ENCODE measurements around the gene AGBL1.

AGBL1 gene

DNA sequence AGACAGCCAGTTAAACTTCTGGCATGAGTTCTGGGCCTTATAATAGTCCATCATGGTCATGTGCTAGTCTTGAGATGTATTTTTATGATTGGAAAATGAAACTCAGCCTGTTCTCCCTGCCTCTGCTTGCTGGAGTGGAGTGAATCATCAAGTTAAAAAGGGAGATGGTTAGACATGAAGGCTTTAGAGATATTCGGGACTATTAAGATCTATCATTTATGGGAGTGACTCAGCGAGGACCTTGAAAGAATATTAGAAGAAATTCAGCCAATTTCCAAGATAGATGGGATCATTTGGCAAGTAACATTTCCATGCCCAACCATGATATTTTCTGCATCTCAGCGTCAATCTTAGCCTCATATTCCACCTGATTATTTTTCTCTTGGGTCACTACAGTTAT, 79.8 kb downstream of the AGBL1 start:
- Histone ChIP-seq H3K27me3 (ENCODE audit: insufficient read depth, low read length) (no peaks in the 10 kb centered on the region), H3K36me3 (ENCODE audit: insufficient read depth, low read length) (no peaks in the 10 kb centered on the region), H3K4me1 (ENCODE audit: insufficient read depth, low read length) (no peaks in the 10 kb centered on the region), H3K4me3 (ENCODE audit: low read length) (no peak overlapping the region), H3K9me3 (ENCODE audit: low read length) (no peaks in the 10 kb centered on the region), H2AFZ (ENCODE audit: low read depth, low read length) (no peak overlapping the region)

GRCh38 chr15:86161250-86161649, 81.6 kb downstream of the AGBL1 start:
- H3K27me3 ChIP-seq (ENCODE audit: insufficient read depth, low read length), result no peaks in the 10 kb centered on the region
- H3K4me1 ChIP-seq (ENCODE audit: insufficient read depth, low read length), result no peaks in the 10 kb centered on the region
- H3K36me3 ChIP-seq (ENCODE audit: insufficient read depth, low read length), result no peaks in the 10 kb centered on the region
- no peak overlapping the region for H3K4me3 ChIP-seq (ENCODE audit: low read length)
- no peak overlapping the region for H2AFZ ChIP-seq (ENCODE audit: low read depth, low read length)
- H3K9me3 ChIP-seq (ENCODE audit: low read length), result no peaks in the 10 kb centered on the region

- H2AFZ ChIP-seq (ENCODE audit: low read depth, low read length), result no peak overlapping the region
- H3K4me3 ChIP-seq (ENCODE audit: low read length), result no peak overlapping the region
- no peaks in the 10 kb centered on the region for H3K9me3 ChIP-seq (ENCODE audit: low read length)
- H3K36me3 ChIP-seq (ENCODE audit: insufficient read depth, low read length), result no peaks in the 10 kb centered on the region
- no peaks in the 10 kb centered on the region for H3K4me1 ChIP-seq (ENCODE audit: insufficient read depth, low read length)
- no peaks in the 10 kb centered on the region for H3K27me3 ChIP-seq (ENCODE audit: insufficient read depth, low read length)
These were observed 82.5 kb downstream of the AGBL1 start for GRCh38 chr15:86162172-86162591.

- H2AFZ ChIP-seq (ENCODE audit: low read depth, low read length), result no peak overlapping the region
- no peaks in the 10 kb centered on the region for H3K27me3 ChIP-seq (ENCODE audit: insufficient read depth, low read length)
- H3K4me1 ChIP-seq (ENCODE audit: insufficient read depth, low read length), result no peaks in the 10 kb centered on the region
- H3K4me3 ChIP-seq (ENCODE audit: low read length), result no peak overlapping the region
- no peaks in the 10 kb centered on the region for H3K36me3 ChIP-seq (ENCODE audit: insufficient read depth, low read length)
- no peaks in the 10 kb centered on the region for H3K9me3 ChIP-seq (ENCODE audit: low read length)
These were observed 83.0 kb downstream of the AGBL1 start for GRCh38 chr15:86162641-86163040.

DNA sequence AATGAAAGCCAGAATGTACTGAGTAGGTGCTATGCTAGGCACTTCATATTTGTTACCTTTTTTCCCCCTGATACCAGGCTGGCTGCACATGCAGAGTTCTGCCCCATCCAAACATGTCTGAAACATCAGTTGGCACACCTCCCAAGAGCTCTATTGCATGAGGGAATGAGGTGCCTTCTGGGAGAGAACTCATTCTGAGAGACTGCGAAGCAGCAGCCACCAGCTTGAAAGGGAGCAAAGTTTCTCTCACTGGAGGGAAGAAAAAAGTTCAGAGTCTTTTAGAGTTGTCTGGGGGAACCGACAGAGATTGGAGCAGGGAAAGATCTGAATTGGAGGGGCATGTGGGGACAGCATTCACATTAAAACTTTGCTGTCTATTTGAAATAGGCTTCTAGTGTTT, 84.1 kb downstream of the AGBL1 start:
- H3K27me3 ChIP-seq (ENCODE audit: insufficient read depth, low read length), result no peaks in the 10 kb centered on the region
- H3K4me1 ChIP-seq (ENCODE audit: insufficient read depth, low read length), result no peaks in the 10 kb centered on the region
- H3K36me3 ChIP-seq (ENCODE audit: insufficient read depth, low read length), result no peaks in the 10 kb centered on the region
- H3K9me3 ChIP-seq (ENCODE audit: low read length), result no peaks in the 10 kb centered on the region
- H2AFZ ChIP-seq (ENCODE audit: low read depth, low read length), result no peak overlapping the region
- H3K4me3 ChIP-seq (ENCODE audit: low read length), result no peak overlapping the region

- Histone ChIP-seq H3K27me3 (ENCODE audit: insufficient read depth, low read length) (no peaks in the 10 kb centered on the region), H2AFZ (ENCODE audit: low read depth, low read length) (no peak overlapping the region), H3K4me3 (ENCODE audit: low read length) (no peak overlapping the region), H3K36me3 (ENCODE audit: insufficient read depth, low read length) (no peaks in the 10 kb centered on the region), H3K4me1 (ENCODE audit: insufficient read depth, low read length) (no peaks in the 10 kb centered on the region), H3K9me3 (ENCODE audit: low read length) (no peaks in the 10 kb centered on the region)
These were observed 84.7 kb downstream of the AGBL1 start for GRCh38 chr15:86164232-86164898.

- Histone ChIP-seq H3K4me1 (ENCODE audit: insufficient read depth, low read length) (no peaks in the 10 kb centered on the region), H2AFZ (ENCODE audit: low read depth, low read length) (no peak overlapping the region), H3K9me3 (ENCODE audit: low read length) (no peaks in the 10 kb centered on the region), H3K36me3 (ENCODE audit: insufficient read depth, low read length) (no peaks in the 10 kb centered on the region), H3K4me3 (ENCODE audit: low read length) (no peak overlapping the region), H3K27me3 (ENCODE audit: insufficient read depth, low read length) (no peaks in the 10 kb centered on the region)
These were observed 85.9 kb downstream of the AGBL1 start for GRCh38 chr15:86165265-86166211.

- no peak overlapping the region for H2AFZ ChIP-seq (ENCODE audit: low read depth, low read length)
- no peaks in the 10 kb centered on the region for H3K4me1 ChIP-seq (ENCODE audit: insufficient read depth, low read length)
- H3K27me3 ChIP-seq (ENCODE audit: insufficient read depth, low read length), result no peaks in the 10 kb centered on the region
- H3K4me3 ChIP-seq (ENCODE audit: low read length), result no peak overlapping the region
- H3K36me3 ChIP-seq (ENCODE audit: insufficient read depth, low read length), result no peaks in the 10 kb centered on the region
- no peaks in the 10 kb centered on the region for H3K9me3 ChIP-seq (ENCODE audit: low read length)
These were observed 88.2 kb downstream of the AGBL1 start for GRCh38 chr15:86167841-86168240.

GRCh38 chr15:86178845-86179244, 99.2 kb downstream of the AGBL1 start:
- Histone ChIP-seq H3K27me3 (ENCODE audit: insufficient read depth, low read length) (no peaks in the 10 kb centered on the region), H3K4me1 (ENCODE audit: insufficient read depth, low read length) (no peaks in the 10 kb centered on the region), H3K36me3 (ENCODE audit: insufficient read depth, low read length) (no peaks in the 10 kb centered on the region), H2AFZ (ENCODE audit: low read depth, low read length) (no peak overlapping the region), H3K4me3 (ENCODE audit: low read length) (no peak overlapping the region), H3K9me3 (ENCODE audit: low read length) (no peaks in the 10 kb centered on the region)

DNA sequence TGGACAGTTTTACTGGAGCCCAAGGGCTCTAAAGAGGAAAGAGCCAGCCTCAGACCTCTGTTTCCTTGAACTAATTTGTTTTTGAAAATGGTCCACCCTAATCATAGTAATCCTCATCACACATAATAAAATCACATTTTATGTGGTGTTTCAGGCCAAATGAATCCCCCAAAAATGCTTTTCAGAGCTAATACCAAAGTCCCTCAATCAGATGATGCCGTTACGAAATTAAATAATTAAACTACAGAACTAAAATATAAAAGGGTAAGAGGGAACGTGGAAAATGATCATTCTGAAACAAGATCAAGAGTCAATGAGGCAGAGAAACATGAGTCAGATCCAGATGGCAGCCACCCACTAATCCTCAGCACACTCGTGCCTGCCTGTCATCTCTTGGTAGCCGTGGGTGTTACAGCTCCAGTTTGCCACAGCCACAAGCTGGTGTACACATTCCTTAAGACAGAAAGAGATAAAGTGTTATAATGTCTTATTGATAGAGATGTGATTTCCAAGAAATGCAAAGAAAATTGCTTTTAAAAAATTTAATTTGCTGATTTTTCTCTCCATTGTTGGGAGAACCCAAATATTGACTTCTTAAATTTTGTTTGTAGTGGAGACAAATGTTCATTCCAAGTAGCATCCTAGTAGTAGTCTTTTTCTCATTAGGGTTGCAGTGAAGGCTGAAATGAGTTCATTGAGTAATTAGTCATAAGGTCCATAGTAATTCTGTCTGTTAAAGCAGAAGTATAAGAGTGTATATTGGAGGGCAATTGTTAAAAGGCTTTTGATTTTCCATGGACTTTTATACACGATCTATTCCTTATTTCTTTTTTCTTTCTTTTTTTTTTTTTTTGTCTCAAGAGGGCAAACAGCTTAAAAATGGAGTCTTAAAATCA, 104.2 kb downstream of the AGBL1 start:
- Histone ChIP-seq H3K4me1 (ENCODE audit: insufficient read depth, low read length) (no peaks in the 10 kb centered on the region), H3K9me3 (ENCODE audit: low read length) (no peaks in the 10 kb centered on the region), H3K4me3 (ENCODE audit: low read length) (no peak overlapping the region), H2AFZ (ENCODE audit: low read depth, low read length) (no peak overlapping the region), H3K36me3 (ENCODE audit: insufficient read depth, low read length) (no peaks in the 10 kb centered on the region), H3K27me3 (ENCODE audit: insufficient read depth, low read length) (no peaks in the 10 kb centered on the region)

DNA sequence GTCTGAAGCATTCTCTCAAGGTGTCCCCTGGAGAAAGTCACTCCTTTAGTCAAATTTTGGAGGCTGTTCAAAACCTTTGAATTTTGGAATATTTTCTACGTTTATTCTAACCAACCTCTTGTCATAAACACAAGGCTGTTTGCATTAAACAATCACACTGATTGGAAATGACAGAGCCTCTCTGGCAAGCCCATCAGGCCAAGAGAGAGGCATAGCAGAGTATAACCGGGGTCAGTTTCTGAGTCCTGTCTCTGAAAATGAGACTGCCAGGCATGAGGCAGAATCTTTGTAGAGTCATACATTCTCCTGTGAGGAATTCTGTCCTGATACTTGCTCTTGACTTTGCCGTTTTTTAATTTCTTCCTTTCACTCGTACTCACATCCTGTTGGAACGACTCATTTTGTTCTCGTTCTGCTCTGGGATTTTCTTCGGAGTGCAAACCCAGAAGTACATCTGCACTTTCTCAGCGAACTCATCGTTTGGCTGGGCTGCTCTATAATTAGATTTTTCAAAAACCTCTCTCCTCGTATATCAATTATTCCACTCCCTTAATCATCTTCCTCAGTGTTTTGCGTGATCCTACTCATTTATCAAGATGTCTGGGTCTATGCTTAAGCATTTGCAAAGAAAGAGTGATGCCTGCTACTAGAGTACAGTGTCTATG, 114.2 kb downstream of the AGBL1 start:
- Histone ChIP-seq H3K36me3 (ENCODE audit: insufficient read depth, low read length) (no peaks in the 10 kb centered on the region), H2AFZ (ENCODE audit: low read depth, low read length) (no peak overlapping the region), H3K4me1 (ENCODE audit: insufficient read depth, low read length) (no peaks in the 10 kb centered on the region), H3K27me3 (ENCODE audit: insufficient read depth, low read length) (no peaks in the 10 kb centered on the region), H3K4me3 (ENCODE audit: low read length) (no peak overlapping the region), H3K9me3 (ENCODE audit: low read length) (no peaks in the 10 kb centered on the region)

DNA sequence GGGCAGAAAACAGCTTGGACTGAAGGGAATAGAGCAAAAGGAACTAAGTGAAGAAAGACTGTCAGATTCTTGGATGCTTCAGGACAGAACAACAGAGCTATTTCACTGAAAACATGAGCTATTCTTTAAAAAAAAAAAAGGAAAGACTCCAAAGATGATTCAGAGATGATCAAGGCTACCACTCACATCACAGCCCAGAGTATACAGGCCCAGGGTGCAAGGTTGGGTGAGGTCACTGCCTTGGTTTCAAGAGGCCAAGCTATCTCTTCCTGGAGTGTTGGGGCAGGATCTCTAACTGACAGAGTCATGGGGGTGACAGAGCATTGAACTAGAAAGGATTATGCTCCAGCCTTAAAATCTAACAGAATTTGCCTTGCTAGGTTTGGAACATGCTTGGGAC, 118.1 kb downstream of the AGBL1 start:
- Histone ChIP-seq H3K27me3 (ENCODE audit: insufficient read depth, low read length) (no peaks in the 10 kb centered on the region), H2AFZ (ENCODE audit: low read depth, low read length) (no peak overlapping the region), H3K36me3 (ENCODE audit: insufficient read depth, low read length) (no peaks in the 10 kb centered on the region), H3K4me1 (ENCODE audit: insufficient read depth, low read length) (no peaks in the 10 kb centered on the region), H3K9me3 (ENCODE audit: low read length) (no peaks in the 10 kb centered on the region), H3K4me3 (ENCODE audit: low read length) (no peak overlapping the region)
